GM10266 (cell line): ENCODE data around the gene CMTM8.

Experiments used
- DNase-seq: peaks from one replicate; pipeline ENCODE4 v3.0.0; 2012; ENCODE audit errors: extremely low spot score
- CTCF ChIP-seq: IDR thresholded peaks from 2 replicates; pipeline ENCODE4 v1.5.1; 2012; ENCODE audit warnings: mild to moderate bottlenecking, low read depth; ENCODE audit not compliant: control insufficient read depth, insufficient read depth; ENCODE audit errors: missing control alignments

CMTM8 gene

DNA sequence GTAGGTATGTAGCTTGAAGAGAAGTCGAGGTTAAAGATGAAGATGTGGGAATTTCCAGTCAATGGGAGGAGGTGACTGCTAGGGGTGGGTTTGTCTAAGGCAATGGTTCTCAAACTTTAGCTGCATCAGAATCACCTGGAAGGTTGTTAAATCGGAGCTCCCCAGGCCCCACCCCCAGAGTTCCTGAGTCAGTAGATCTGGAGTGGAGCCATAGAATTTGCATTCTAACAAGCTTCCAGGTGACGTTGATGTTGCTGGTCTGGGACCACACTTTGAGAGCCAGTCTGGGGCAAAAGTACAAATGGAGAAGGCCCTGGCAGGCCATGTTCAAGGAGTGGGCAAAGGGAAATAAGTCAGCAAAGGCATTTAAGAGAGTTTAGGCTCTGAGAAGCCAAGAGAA is 69.1 kb downstream of the CMTM8 start:
- DNase-seq: no peak
- no peak for TF ChIP-seq CTCF

DNA sequence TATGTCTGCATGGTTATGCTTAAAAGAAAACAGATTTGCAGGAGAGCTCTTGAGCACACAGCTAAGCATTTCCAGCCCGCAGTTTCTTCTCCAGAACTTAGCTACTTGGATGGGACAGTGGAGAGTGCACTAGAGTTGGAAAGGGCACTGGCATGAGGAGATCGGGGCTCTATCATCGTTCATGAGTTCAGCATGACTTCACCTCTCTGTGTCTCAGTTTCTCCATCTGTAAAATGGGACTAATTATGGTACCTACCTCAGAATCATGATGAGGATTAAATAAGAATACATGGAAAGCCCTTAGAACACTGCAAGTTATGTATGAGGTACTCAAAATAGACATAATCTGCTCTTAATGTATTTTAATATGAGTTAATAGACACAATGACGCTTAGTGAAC is 69.9 kb downstream of the CMTM8 start:
- TF ChIP-seq CTCF: no peak
- no peak for DNase-seq

- peak; percentile 27 for DNase-seq
- TF ChIP-seq CTCF: no peak
Observed at GRCh38 chr3:32309654-32310242, 71.3 kb downstream of the CMTM8 start.

GRCh38 chr3:32310336-32310735 is 71.9 kb downstream of the CMTM8 start:
- no peak for DNase-seq
- TF ChIP-seq CTCF: no peak

- no peak for DNase-seq
- TF ChIP-seq CTCF: no peak
Observed at GRCh38 chr3:32310918-32311839, 72.7 kb downstream of the CMTM8 start.

- no peak for TF ChIP-seq CTCF
- DNase-seq: no peak
Observed at GRCh38 chr3:32312251-32312650, 73.8 kb downstream of the CMTM8 start.

- DNase-seq: no peak
- TF ChIP-seq CTCF: no peak
Observed at GRCh38 chr3:32313169-32313568, 74.7 kb downstream of the CMTM8 start.
